Stomach smooth muscle (tissue), 2 donors: ENCODE data around the gene P2RY12.

Experiments used
- H3K27ac ChIP-seq: one replicate; pipeline ENCODE4 v1.7.0; 2013; ENCODE audit warnings: mild to moderate bottlenecking, low read length, inconsistent platforms
- H3K27me3 ChIP-seq, 2 donors: one replicate each; pipeline ENCODE4 v1.7.0; 2013; ENCODE audit warnings: low read length in 2 of 2; ENCODE audit not compliant: insufficient read depth in 2 of 2, control insufficient read depth in 1 of 2
- H3K36me3 ChIP-seq, 2 donors: one replicate each; pipeline ENCODE4 v1.7.0; 2013; ENCODE audit warnings: low read length in 2 of 2; ENCODE audit not compliant: control insufficient read depth in 2 of 2, insufficient read depth in 2 of 2
- H3K4me1 ChIP-seq: one replicate; pipeline ENCODE4 v1.7.0; 2013; ENCODE audit warnings: low read length; ENCODE audit not compliant: control insufficient read depth, insufficient read depth
- H3K4me3 ChIP-seq, 2 donors: one replicate each; pipeline ENCODE4 v1.7.0; 2013; ENCODE audit warnings: low read length in 2 of 2
- H3K9ac ChIP-seq, 2 donors: one replicate each; pipeline ENCODE4 v1.7.0; 2013; ENCODE audit warnings: low read length in 2 of 2, mild to moderate bottlenecking in 1 of 2
- H3K9me3 ChIP-seq, 2 donors: one replicate each; pipeline ENCODE4 v1.7.0; 2013; ENCODE audit warnings: low read length in 2 of 2; ENCODE audit not compliant: control insufficient read depth in 2 of 2
- donor health status: healthy.
- donor health status: Pancreatic carcinoma.

P2RY12 gene

GRCh38 chr3:151319628-151320027 is 64.9 kb downstream of the P2RY12 start:
- Histone ChIP-seq H3K4me1 (no peaks in the 10 kb centered on the region), H3K36me3 (no peaks in the 10 kb centered on the region), H3K9me3 (no peaks in the 10 kb centered on the region), H3K27ac (no peak overlapping the region), H3K9ac (no peak overlapping the region), H3K4me3 (no peak overlapping the region), H3K27me3 (no peaks in the 10 kb centered on the region)

DNA sequence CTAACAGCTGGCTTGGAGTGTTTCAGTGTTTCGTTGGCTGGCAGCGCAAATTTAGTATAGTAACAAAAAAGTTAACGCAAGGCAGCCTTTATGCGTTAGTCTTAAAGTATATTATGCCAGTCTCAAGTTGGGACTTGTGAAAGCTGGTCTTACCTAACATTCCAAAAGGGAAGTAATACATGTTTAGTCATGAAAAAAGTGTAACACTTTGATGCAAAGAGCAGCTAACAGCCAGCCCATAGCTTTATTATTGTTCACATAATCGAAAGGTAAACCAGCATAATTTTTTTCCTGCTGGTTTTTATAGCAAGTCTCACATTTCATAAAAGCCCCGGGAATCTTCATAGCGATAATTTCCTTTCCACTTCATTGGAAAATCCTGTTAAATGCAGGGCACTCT is 65.6 kb downstream of the P2RY12 start:
- Histone ChIP-seq H3K36me3 (no peaks in the 10 kb centered on the region), H3K27me3 (no peaks in the 10 kb centered on the region), H3K4me3 (no peak overlapping the region), H3K4me1 (no peaks in the 10 kb centered on the region), H3K9me3 (no peaks in the 10 kb centered on the region), H3K9ac (no peak overlapping the region), H3K27ac (no peak overlapping the region)

DNA sequence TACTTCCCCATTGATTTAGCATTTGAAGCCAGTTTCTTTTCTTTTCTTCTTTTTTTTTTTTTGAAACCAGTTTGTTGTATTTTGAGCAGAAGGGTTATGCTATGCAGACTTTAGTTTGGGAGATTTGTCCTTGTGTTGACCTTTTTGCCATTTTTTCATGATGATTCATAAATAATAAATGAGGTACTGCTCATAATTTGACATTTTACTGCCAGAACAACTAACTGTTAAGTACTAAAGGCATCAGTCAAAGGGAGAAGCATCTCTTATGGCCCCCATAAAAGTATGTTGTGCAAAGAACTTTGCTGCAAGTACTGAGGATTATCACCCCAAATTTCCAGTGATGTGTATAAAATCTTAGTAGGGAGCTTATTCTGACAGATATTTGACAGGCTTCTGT is 66.2 kb downstream of the P2RY12 start:
- H3K9me3 ChIP-seq = no peaks in the 10 kb centered on the region
- H3K27me3 ChIP-seq = no peaks in the 10 kb centered on the region
- no peak overlapping the region for H3K4me3 ChIP-seq
- no peaks in the 10 kb centered on the region for H3K4me1 ChIP-seq
- no peak overlapping the region for H3K9ac ChIP-seq
- H3K27ac ChIP-seq = no peak overlapping the region
- no peaks in the 10 kb centered on the region for H3K36me3 ChIP-seq

DNA sequence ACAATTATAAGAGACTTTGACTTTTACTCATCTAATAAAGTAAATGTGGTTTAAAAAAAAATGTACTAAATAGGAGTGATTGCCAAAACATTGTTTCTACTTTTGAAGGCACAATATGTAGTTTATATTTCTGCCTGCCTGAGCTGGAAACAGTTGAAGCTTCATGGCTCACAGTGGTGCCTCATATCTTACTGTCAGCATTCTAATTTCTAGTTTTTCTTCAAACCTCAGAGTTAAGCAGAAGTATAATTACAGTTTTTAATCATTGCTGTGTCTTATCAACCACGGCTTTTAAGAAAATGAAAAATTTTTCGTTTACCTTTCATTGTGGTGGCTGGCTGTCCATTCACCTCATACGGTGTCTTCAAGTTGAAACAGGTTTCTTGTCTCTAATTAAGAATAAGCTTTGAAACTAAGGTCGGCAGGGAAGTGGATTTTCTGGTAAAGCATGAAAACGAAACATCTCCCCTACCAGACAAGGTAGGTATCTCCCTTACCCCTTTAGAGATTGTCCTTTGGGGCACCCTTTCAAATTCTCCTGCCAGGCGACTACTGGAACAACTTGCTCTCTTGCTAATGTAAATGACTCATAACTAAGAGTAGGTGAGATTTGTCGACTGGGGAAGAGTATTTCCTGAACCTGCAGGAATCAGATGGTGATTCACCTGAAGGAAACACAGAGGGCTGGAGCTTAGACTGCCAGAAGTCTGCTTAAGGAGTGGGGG is 68.1 kb downstream of the P2RY12 start, which contains the start of gene GPR87:
TSS of gene GPR87 (minus strand) at position 554 of the 725 bp plus-strand sequence. CDS start 16,720 bp downstream, outside the sequence.
- Histone ChIP-seq H3K4me1 (no peaks in the 10 kb centered on the region), H3K9ac (no peak within 1 kb of the TSS), H3K36me3 (no peaks in the 10 kb centered on the region), H3K27ac (no peak within 1 kb of the TSS), H3K4me3 (no peak within 1 kb of the TSS), H3K9me3 (no peaks in the 10 kb centered on the region), H3K27me3 (no peaks in the 10 kb centered on the region)

DNA sequence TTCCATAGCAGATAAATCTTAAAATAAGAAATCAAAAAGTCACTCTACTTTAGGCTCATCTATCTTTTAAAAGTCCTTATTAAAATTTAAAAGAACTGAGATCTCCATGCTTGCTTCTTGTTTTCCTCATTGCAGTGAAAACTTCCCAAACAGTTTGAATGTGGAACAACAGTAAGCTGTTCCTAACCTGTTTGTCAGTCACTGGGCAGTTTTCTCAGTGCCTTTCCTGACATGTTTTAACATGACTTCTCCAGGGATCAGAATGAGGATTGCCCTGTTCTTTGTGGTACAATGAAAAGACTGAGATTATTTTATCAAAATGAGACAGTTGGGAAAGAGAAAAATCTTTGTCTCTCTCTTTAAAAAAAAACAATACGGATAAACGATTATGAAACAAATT is 68.7 kb downstream of the P2RY12 start:
- Histone ChIP-seq H3K9ac (no peak overlapping the region), H3K4me1 (no peaks in the 10 kb centered on the region), H3K9me3 (no peaks in the 10 kb centered on the region), H3K27me3 (no peaks in the 10 kb centered on the region), H3K36me3 (no peaks in the 10 kb centered on the region), H3K27ac (no peak overlapping the region), H3K4me3 (no peak overlapping the region)

DNA sequence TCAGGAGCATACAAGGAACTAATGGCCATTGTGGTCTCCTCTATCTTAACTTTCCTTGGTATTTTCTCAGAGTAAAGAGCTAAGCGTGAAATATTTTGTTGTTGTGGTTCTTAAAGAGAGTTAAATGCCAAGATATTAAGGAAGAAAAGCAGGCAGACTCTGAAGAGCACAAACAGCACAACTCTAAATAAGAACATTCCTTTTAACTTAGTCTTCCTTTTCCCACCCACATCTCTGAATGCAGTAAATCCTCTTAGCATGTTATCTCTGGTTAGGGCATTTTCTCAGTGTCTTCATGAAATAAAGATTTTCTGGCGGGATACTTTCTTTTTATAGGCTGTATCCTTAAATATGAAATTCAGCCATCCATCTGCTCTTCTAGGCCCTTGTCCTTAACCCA is 69.4 kb downstream of the P2RY12 start:
- Histone ChIP-seq H3K36me3 (no peaks in the 10 kb centered on the region), H3K27ac (no peak overlapping the region), H3K4me1 (no peaks in the 10 kb centered on the region)

GRCh38 chr3:151314593-151314992 is 70.0 kb downstream of the P2RY12 start:
- no peaks in the 10 kb centered on the region for H3K36me3 ChIP-seq
- H3K27me3 ChIP-seq = no peaks in the 10 kb centered on the region
- no peak overlapping the region for H3K9ac ChIP-seq
- no peak overlapping the region for H3K4me3 ChIP-seq
- H3K4me1 ChIP-seq = no peaks in the 10 kb centered on the region
- no peak overlapping the region for H3K27ac ChIP-seq
- no peaks in the 10 kb centered on the region for H3K9me3 ChIP-seq

More for the DNA sequence above, 69.4 kb downstream of the P2RY12 start:
- Histone ChIP-seq H3K9me3 (no peaks in the 10 kb centered on the region), H3K4me3 (no peak overlapping the region), H3K27me3 (no peaks in the 10 kb centered on the region), H3K9ac (no peak overlapping the region)

GRCh38 chr3:151314137-151314536 is 70.4 kb downstream of the P2RY12 start:
- Histone ChIP-seq H3K27ac (no peak overlapping the region), H3K9me3 (no peaks in the 10 kb centered on the region), H3K4me3 (no peak overlapping the region), H3K27me3 (no peaks in the 10 kb centered on the region), H3K4me1 (no peaks in the 10 kb centered on the region), H3K36me3 (no peaks in the 10 kb centered on the region), H3K9ac (no peak overlapping the region)

DNA sequence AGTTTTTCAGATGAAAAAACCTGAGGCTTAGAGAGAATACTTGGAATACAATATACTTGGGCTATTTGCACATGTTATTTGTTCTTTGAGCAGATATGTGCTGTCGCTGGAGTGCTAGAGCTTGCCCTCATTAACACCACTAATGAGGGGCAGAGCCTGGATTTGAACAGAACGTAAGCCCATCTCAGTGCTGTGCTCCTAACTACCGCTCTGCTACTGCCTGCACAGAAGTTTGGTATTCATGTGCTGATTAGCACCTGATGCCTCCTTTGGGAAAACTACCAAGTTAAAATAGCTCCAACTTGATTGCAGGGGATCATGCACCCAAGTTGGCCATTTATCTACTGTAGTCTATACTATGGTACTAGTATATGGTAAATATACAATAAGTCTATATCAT is 71.6 kb downstream of the P2RY12 start:
- H3K9ac ChIP-seq = no peak overlapping the region
- no peak overlapping the region for H3K27ac ChIP-seq
- H3K4me3 ChIP-seq = no peak overlapping the region

DNA sequence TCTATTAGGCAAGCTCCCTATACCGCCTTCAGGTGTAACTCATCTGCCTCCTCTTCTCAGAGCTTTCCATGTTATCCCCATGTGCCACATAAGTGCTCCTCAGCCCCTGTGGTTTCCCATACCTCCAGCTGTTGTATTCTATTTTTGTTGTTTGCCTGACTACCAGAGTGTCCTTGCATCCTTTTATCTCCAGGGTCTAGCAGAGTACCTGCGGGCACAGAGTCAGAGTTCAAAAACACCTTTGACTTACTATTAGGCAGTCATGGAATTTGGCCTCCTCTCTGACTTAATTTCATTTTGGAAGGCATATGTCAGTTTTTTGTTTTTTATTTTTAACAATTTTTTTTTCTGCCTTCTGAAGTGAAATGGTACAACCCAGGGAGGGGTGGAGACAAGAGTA is 75.0 kb downstream of the P2RY12 start:
- H3K9me3 ChIP-seq = no peaks in the 10 kb centered on the region
- H3K4me1 ChIP-seq = no peaks in the 10 kb centered on the region
- H3K27me3 ChIP-seq = no peaks in the 10 kb centered on the region
- no peaks in the 10 kb centered on the region for H3K36me3 ChIP-seq
- no peak overlapping the region for H3K27ac ChIP-seq
- H3K4me3 ChIP-seq = no peak overlapping the region
- no peak overlapping the region for H3K9ac ChIP-seq

More for the DNA sequence above, 71.6 kb downstream of the P2RY12 start:
- no peaks in the 10 kb centered on the region for H3K27me3 ChIP-seq
- no peaks in the 10 kb centered on the region for H3K4me1 ChIP-seq
- no peaks in the 10 kb centered on the region for H3K36me3 ChIP-seq
- no peaks in the 10 kb centered on the region for H3K9me3 ChIP-seq
